ENCODE measurements around the gene TGFBR2.

- no peak for TF ChIP-seq CTCF (IDR thresholded peaks at IDR 0.05; ENCODE audit: low read depth, low read length)
- TF ChIP-seq EZH2phosphoT487 (IDR thresholded peaks at IDR 0.05; ENCODE audit: low read depth): no peak
Measured at GRCh38 chr3:30690199-30690598, 83.8 kb downstream of the TGFBR2 start.
